Endothelial cell of umbilical vein (primary cell): ENCODE measurements around the gene PRRC2A. TPM values are rescaled to one million over a fixed set of nuclear protein-coding genes. Genes with fewer than 3 reads are reported as not detected.

Source experiments
- BruUV-seq: library from RNA; stranded (reverse); fragments of 400-500 nt; replicated peaks from 2 replicates; lab custom pipeline; 2021; lab: Mats Ljungman, UMichigan
- CTCF ChIA-PET: fragments of 300-600, 350-600 bp; sonication (Branson Sonifier 250); formaldehyde crosslinking; loops from one replicate; lab custom pipeline; 2021; ENCODE audit warnings: antibody characterized with exemption, inconsistent platforms; lab: Charles Lee
- POLR2A ChIA-PET: fragments of 300-600, 350-600 bp; sonication (Branson Sonifier 250); formaldehyde crosslinking; loops from one replicate; lab custom pipeline; 2021; ENCODE audit warnings: antibody characterized with exemption, inconsistent platforms; lab: Charles Lee
- DNase-seq: peaks from one replicate; pipeline ENCODE4 v3.0.0-alpha.2; 2011; ENCODE audit warnings: low read depth, low spot score
- FAIRE-seq: peaks from 2 replicates; lab custom pipeline; 2011; peaks lifted over from hg19 to GRCh38; lab: Jason Lieb, UNC
- H2AFZ ChIP-seq: 2 replicates; pipeline ENCODE4 v1.6.0; 2012; ENCODE audit warnings: low read depth, low read length, control low read depth, inconsistent platforms
- H3K27ac ChIP-seq: 2 replicates; pipeline ENCODE4 v1.5.1; 2011; ENCODE audit warnings: low read depth, mild to moderate bottlenecking, control low read depth, low read length, moderate library complexity; ENCODE audit not compliant: insufficient read depth
- H3K27me3 ChIP-seq, 2 experiments: 2 replicates each; pipeline versions ENCODE4 v1.6.0 to v1.6.1; 2011; ENCODE audit warnings: low read length in 2 of 2, mixed read lengths in 1 of 2; ENCODE audit not compliant: control insufficient read depth in 2 of 2, insufficient read depth in 2 of 2
- H3K36me3 ChIP-seq, 2 experiments: 2 replicates in 1 of 2; 3 replicates in 1 of 2; pipeline ENCODE4 v1.5.1; 2011; ENCODE audit warnings: low read length in 2 of 2, mild to moderate bottlenecking in 1 of 2, moderate library complexity in 1 of 2; ENCODE audit not compliant: control insufficient read depth in 2 of 2, insufficient read depth in 2 of 2; ENCODE audit errors: extremely low read depth in 1 of 2
- H3K4me1 ChIP-seq: 3 replicates; pipeline ENCODE4 v1.5.1; 2011; ENCODE audit warnings: mild to moderate bottlenecking, low read length; ENCODE audit not compliant: control insufficient read depth, insufficient read depth; ENCODE audit errors: extremely low read depth
- H3K4me2 ChIP-seq: 2 replicates; pipeline ENCODE4 v1.6.1; 2011; ENCODE audit warnings: low read length, control low read depth, mixed read lengths; ENCODE audit not compliant: insufficient read depth
- H3K4me3 ChIP-seq, 3 experiments: fragments of 200-600 bp in 1 of 3; sonication (generic), shearing (Covaris generic) in 1 of 3; replicated peaks in 1 of 3; 2 replicates each; pipeline ENCODE4 v1.5.1; 2011 to 2016; ENCODE audit warnings: control low read depth in 3 of 3, low read length in 3 of 3, mild to moderate bottlenecking in 2 of 3, inconsistent platforms in 1 of 3, low read depth in 1 of 3, moderate library complexity in 1 of 3; ENCODE audit not compliant: insufficient read depth in 1 of 3
- H3K79me2 ChIP-seq: 2 replicates; pipeline ENCODE4 v1.6.0; 2012; ENCODE audit warnings: low read length, inconsistent platforms; ENCODE audit not compliant: control insufficient read depth, insufficient read depth
- H3K9ac ChIP-seq: replicated peaks from 2 replicates; pipeline ENCODE3; 2011; ENCODE audit warnings: low read length, control low read depth; ENCODE audit not compliant: insufficient read depth; ENCODE audit errors: extremely low read depth
- H3K9me1 ChIP-seq: replicated peaks from 3 replicates; pipeline ENCODE4 v1.6.0; 2011; ENCODE audit warnings: mild to moderate bottlenecking, low read length; ENCODE audit not compliant: control insufficient read depth, insufficient read depth; ENCODE audit errors: extremely low read depth
- H3K9me3 ChIP-seq: replicated peaks from 2 replicates; pipeline ENCODE4 v1.5.1; 2012; ENCODE audit warnings: low read length, inconsistent platforms; ENCODE audit not compliant: control insufficient read depth, insufficient read depth
- H4K20me1 ChIP-seq: replicated peaks from 2 replicates; pipeline ENCODE3; 2011; ENCODE audit warnings: mild to moderate bottlenecking, low read length; ENCODE audit not compliant: control insufficient read depth, insufficient read depth; ENCODE audit errors: extremely low read depth
- EZH2 ChIP-seq: IDR thresholded peaks from 2 replicates; pipeline ENCODE4 v1.6.1; 2012; ENCODE audit warnings: borderline replicate concordance, low read depth, mild to moderate bottlenecking, moderate library complexity, low read length, inconsistent platforms; ENCODE audit not compliant: severe bottlenecking
- FOS ChIP-seq: IDR thresholded peaks from 2 replicates; pipeline ENCODE4 v1.6.1; 2011; ENCODE audit warnings: mild to moderate bottlenecking, low read length, moderate library complexity, borderline replicate concordance; ENCODE audit not compliant: insufficient read depth
- GATA2 ChIP-seq: IDR thresholded peaks from 2 replicates; pipeline ENCODE4 v1.7.0; 2011; ENCODE audit warnings: low read depth, mild to moderate bottlenecking, moderate library complexity, mixed read lengths, low read length; ENCODE audit not compliant: insufficient read length, insufficient read depth
- JUN ChIP-seq: IDR thresholded peaks from 2 replicates; pipeline ENCODE4 v1.6.1; 2011; ENCODE audit warnings: borderline replicate concordance, low read depth; ENCODE audit not compliant: insufficient read length, insufficient read depth
- MYC ChIP-seq: IDR thresholded peaks from one replicate; pipeline ENCODE4 v1.6.1; 2011; ENCODE audit warnings: mild to moderate bottlenecking, low read depth, low read length
- POLR2A ChIP-seq: IDR thresholded peaks from 2 replicates; pipeline ENCODE4 v1.6.1; 2012; ENCODE audit warnings: low read depth, mild to moderate bottlenecking, control low read depth, low read length
- POLR2AphosphoS5 ChIP-seq: IDR thresholded peaks from 2 replicates; pipeline ENCODE4 v1.6.1; 2012; ENCODE audit warnings: low read depth, mild to moderate bottlenecking, control low read depth, low read length, moderate library complexity; ENCODE audit not compliant: insufficient read depth
- dilution Hi-C: fragments of 300-500 bp; cut with MboI; formaldehyde crosslinking; loops from one replicate; pipeline ENCODE4 v1.15.0; 2019; ENCODE audit warnings: low sequenced_read_pairs; ENCODE audit not compliant: extremely low pct_ligation_motif_present
- intact Hi-C: fragments of 100-400 bp; cut with micrococcal nuclease; formaldehyde crosslinking; loops from one replicate; pipeline ENCODE4 v1.10.0; 2022
- polyA plus RNA-seq, 4 experiments: library from polyadenylated mRNA; depleted of rRNA in 3 of 4; stranded (reverse) in 3 of 4; unstranded in 1 of 4; fragments of >200 nt; gene quantifications; 2 replicates each; pipeline versions ENCODE4 v1.2.1 to v1.2.3, GENCODE V29; 2011 to 2012; ENCODE audit warnings: missing spikeins in 1 of 4
- total RNA-seq: library from RNA; stranded (reverse); gene quantifications from 2 replicates; pipeline ENCODE4 v1.2.3, GENCODE V29; 2021
- TF ChIP-seq, protein P1 (sequence below): IDR thresholded peaks from 2 replicates; pipeline ENCODE4 v1.6.1; 2011; ENCODE audit not compliant: insufficient read depth, insufficient read length
- TF ChIP-seq, protein P2 (sequence below), 2 donors: IDR thresholded peaks; 1 replicate in 1 of 2; 2 replicates in 1 of 2; pipeline ENCODE4 v1.5.1; 2011; ENCODE audit warnings: low read length in 2 of 2, mild to moderate bottlenecking in 2 of 2, moderate library complexity in 2 of 2, control low read depth in 1 of 2, inconsistent platforms in 1 of 2, low read depth in 1 of 2; ENCODE audit not compliant: insufficient read depth in 1 of 2; ENCODE audit errors: extremely low read depth in 1 of 2

The PRRC2A gene
- total and polyA plus RNA-seq, 2 donors (not counting 3 experiments of a cell fraction or from before 2014, with no cell fraction given), result 88.4 to 229 TPM

- no peak overlapping the region for H3K27ac ChIP-seq
- no peak overlapping the region for H3K4me3 ChIP-seq
- FAIRE-seq, result no peak
- no peaks in the 10 kb centered on the region for H4K20me1 ChIP-seq
- no peaks in the 10 kb centered on the region for H3K9me3 ChIP-seq
- CTCF ChIA-PET, result interaction anchor here (1.2 to 2.4 kb wide), 2 partner anchors 11 to 24 kb away, joined by 4 to 5 read pairs; partner anchors contain the start of gene BAG6
- H2AFZ ChIP-seq, result no peak overlapping the region
- H3K36me3 ChIP-seq, result peaks cover 48 to 80% of the 10 kb centered on the region in 2 experiments
- no peaks in the 10 kb centered on the region for H3K9me1 ChIP-seq
- H3K4me2 ChIP-seq, result no peak overlapping the region
- no peak for DNase-seq
- dilution Hi-C loops, result no loop called here
- BruUV-seq, result no TSS peak
- TF ChIP-seq JUN (no peak), POLR2AphosphoS5 (no peak)
- TF ChIP-seq, protein P1, sequence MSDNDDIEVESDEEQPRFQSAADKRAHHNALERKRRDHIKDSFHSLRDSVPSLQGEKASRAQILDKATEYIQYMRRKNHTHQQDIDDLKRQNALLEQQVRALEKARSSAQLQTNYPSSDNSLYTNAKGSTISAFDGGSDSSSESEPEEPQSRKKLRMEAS, result no peak
- H3K4me1 ChIP-seq, result peaks cover under 1% of the 10 kb centered on the region
- intact Hi-C loops, result no loop called here
- no peaks in the 10 kb centered on the region for H3K27me3 ChIP-seq
- POLR2A ChIA-PET, result no interaction called here
- H3K79me2 ChIP-seq, result peaks cover 54% of the 10 kb centered on the region
- no peak overlapping the region for H3K9ac ChIP-seq
Measured at GRCh38 chr6:31627690-31628287, 7.3 kb downstream of the PRRC2A start.

- Histone ChIP-seq H3K9me1 (no peaks in the 10 kb centered on the region), H2AFZ (no peak overlapping the region), H3K4me3 (no peak overlapping the region), H3K9ac (no peak overlapping the region), H4K20me1 (peaks cover 3% of the 10 kb centered on the region), H3K79me2 (peaks cover 49% of the 10 kb centered on the region), H3K4me1 (no peaks in the 10 kb centered on the region), H3K27me3 (no peaks in the 10 kb centered on the region), H3K27ac (no peak overlapping the region), H3K4me2 (no peak overlapping the region), H3K9me3 (no peaks in the 10 kb centered on the region), H3K36me3 (peaks cover 48 to 86% of the 10 kb centered on the region in 2 experiments)
- DNase-seq, result no peak
- dilution Hi-C loops (no loop called here), intact Hi-C loops (no loop called here)
- no TSS peak for BruUV-seq
- TF ChIP-seq EZH2, result no peak
- TF ChIP-seq JUN, result no peak
- TF ChIP-seq POLR2A, result no peak
- TF ChIP-seq GATA2, result no peak
- TF ChIP-seq, protein P2, sequence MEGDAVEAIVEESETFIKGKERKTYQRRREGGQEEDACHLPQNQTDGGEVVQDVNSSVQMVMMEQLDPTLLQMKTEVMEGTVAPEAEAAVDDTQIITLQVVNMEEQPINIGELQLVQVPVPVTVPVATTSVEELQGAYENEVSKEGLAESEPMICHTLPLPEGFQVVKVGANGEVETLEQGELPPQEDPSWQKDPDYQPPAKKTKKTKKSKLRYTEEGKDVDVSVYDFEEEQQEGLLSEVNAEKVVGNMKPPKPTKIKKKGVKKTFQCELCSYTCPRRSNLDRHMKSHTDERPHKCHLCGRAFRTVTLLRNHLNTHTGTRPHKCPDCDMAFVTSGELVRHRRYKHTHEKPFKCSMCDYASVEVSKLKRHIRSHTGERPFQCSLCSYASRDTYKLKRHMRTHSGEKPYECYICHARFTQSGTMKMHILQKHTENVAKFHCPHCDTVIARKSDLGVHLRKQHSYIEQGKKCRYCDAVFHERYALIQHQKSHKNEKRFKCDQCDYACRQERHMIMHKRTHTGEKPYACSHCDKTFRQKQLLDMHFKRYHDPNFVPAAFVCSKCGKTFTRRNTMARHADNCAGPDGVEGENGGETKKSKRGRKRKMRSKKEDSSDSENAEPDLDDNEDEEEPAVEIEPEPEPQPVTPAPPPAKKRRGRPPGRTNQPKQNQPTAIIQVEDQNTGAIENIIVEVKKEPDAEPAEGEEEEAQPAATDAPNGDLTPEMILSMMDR (IDR thresholded peaks at IDR 0.05; ENCODE audit: extremely low read depth in 1 of 2, insufficient read depth in 1 of 2, low read depth in 1 of 2, low read length in 2 of 2), result no peak
- no peak for TF ChIP-seq POLR2AphosphoS5
- no peak for TF ChIP-seq FOS
- TF ChIP-seq MYC, result no peak
- TF ChIP-seq, protein P1, result no peak
- CTCF ChIA-PET, result interaction anchor here (1.1 kb wide), 1 partner anchor 78 kb away, joined by 5 read pairs; no protein-coding TSS in a partner anchor
- POLR2A ChIA-PET, result no interaction called here
- FAIRE-seq, result no peak
Measured at GRCh38 chr6:31629014-31629413, 8.5 kb downstream of the PRRC2A start.
